HFFc6 (cell line): ENCODE measurements around the gene LRP5. TPM values are rescaled to one million over a fixed set of nuclear protein-coding genes. Genes with fewer than 3 reads are reported as not detected.

Source experiments
- DNase-seq: peaks from one replicate; pipeline ENCODE4 v3.0.0-alpha.2; 2018
- H3K27ac Mint-ChIP-seq: 2 replicates; pipeline ENCODE4 v1.8.0; 2020; ENCODE audit warnings: mild to moderate bottlenecking, mixed read lengths
- H3K27me3 Mint-ChIP-seq: 2 replicates; pipeline ENCODE4 v1.8.0; 2021; ENCODE audit warnings: mild to moderate bottlenecking, moderate library complexity, mixed read lengths; ENCODE audit not compliant: insufficient read depth
- H3K36me3 Mint-ChIP-seq: 2 replicates; pipeline ENCODE4 v1.8.0; 2021; ENCODE audit warnings: low read depth, mixed read lengths
- H3K4me1 Mint-ChIP-seq: 2 replicates; pipeline ENCODE4 v1.8.0; 2020; ENCODE audit warnings: low read depth, mixed read lengths
- H3K4me3 Mint-ChIP-seq: 2 replicates; pipeline ENCODE4 v1.8.0; 2020; ENCODE audit warnings: mild to moderate bottlenecking, moderate library complexity, mixed read lengths
- H3K9me3 Mint-ChIP-seq: 2 replicates; pipeline ENCODE4 v1.8.0; 2020; ENCODE audit warnings: mild to moderate bottlenecking, mixed read lengths
- total RNA-seq, 6 experiments: library from RNA; stranded (reverse); fragmentation: NEBNext Ultra II Directional; extraction: Animal tissue kit (Norgen Biotek cat#: 25700); gene quantifications; 2 replicates in 1 of 6; 3 replicates in 5 of 6; pipeline ENCODE4 v1.2.3, GENCODE V29; 2021
- TF ChIP-seq, protein P1 (sequence below): fragments of 200-600 bp; sonication (generic); IDR thresholded peaks from 2 replicates; pipeline ENCODE4 v1.5.0; 2021; ENCODE audit warnings: antibody characterized with exemption, mild to moderate bottlenecking

LRP5 gene
- total RNA-seq, 6 experiments from 2014 or later: 2.5 to 14.9 (median 3.8) TPM

DNA sequence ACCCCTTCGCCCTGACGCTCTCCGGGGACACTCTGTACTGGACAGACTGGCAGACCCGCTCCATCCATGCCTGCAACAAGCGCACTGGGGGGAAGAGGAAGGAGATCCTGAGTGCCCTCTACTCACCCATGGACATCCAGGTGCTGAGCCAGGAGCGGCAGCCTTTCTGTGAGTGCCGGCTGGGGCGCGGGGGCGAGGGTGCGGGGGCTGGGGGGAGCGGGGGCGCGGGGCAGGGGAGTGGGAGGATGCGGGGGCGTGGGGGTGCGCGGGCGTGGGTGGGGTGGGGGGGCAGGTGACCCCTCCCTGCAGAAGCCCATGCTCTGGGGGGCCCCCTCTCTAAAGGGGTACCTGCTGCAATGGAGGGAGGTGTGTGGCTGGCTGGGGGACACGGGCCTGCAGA, 51.4 kb downstream of the LRP5 start:
- H3K4me1 Mint-ChIP-seq: no peaks in the 10 kb centered on the region
- H3K36me3 Mint-ChIP-seq: no peaks in the 10 kb centered on the region

DNA sequence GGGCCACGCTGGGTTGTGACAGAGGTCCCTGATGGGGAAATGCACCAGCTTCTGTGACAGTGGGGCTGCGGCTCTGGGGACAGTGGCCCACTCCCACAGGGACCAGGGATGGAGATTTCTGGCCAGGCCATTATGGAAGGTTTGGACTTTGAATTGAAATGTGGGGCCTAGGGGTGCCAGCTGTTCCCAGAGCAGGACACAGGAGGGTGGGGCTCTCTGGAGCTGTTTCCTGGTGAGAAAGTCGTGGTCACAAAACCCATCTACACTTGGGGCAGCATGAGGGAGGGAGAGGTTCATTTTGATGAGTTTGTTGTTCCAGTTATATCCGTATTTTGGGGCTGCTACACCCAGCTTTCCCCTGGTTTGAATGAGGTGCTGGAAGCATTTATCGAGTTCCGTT, 52.2 kb downstream of the LRP5 start:
- H3K36me3 Mint-ChIP-seq: no peaks in the 10 kb centered on the region

More for the DNA sequence above, 51.4 kb downstream of the LRP5 start:
- TF ChIP-seq, protein P1, sequence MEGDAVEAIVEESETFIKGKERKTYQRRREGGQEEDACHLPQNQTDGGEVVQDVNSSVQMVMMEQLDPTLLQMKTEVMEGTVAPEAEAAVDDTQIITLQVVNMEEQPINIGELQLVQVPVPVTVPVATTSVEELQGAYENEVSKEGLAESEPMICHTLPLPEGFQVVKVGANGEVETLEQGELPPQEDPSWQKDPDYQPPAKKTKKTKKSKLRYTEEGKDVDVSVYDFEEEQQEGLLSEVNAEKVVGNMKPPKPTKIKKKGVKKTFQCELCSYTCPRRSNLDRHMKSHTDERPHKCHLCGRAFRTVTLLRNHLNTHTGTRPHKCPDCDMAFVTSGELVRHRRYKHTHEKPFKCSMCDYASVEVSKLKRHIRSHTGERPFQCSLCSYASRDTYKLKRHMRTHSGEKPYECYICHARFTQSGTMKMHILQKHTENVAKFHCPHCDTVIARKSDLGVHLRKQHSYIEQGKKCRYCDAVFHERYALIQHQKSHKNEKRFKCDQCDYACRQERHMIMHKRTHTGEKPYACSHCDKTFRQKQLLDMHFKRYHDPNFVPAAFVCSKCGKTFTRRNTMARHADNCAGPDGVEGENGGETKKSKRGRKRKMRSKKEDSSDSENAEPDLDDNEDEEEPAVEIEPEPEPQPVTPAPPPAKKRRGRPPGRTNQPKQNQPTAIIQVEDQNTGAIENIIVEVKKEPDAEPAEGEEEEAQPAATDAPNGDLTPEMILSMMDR: no peak
- Mint-ChIP-seq H3K9me3 (no peaks in the 10 kb centered on the region; the same call in 1 of the 2 replicates), H3K4me3 (no peak overlapping the region), H3K27ac (no peak overlapping the region), H3K27me3 (no peaks in the 10 kb centered on the region; the same call in none of the 2 replicates)
- no peak for DNase-seq

GRCh38 chr11:68365943-68366435, 53.6 kb downstream of the LRP5 start:
- H3K36me3 Mint-ChIP-seq: no peaks in the 10 kb centered on the region
- H3K9me3 Mint-ChIP-seq: no peaks in the 10 kb centered on the region
- no peaks in the 10 kb centered on the region for H3K4me1 Mint-ChIP-seq
- H3K27me3 Mint-ChIP-seq: peaks cover 2% of the 10 kb centered on the region
- TF ChIP-seq, protein P1: no peak
- no peak for DNase-seq
- H3K27ac Mint-ChIP-seq: no peak overlapping the region
- H3K4me3 Mint-ChIP-seq: no peak overlapping the region

More for the DNA sequence above, 52.2 kb downstream of the LRP5 start:
- H3K27me3 Mint-ChIP-seq: peaks cover 2% of the 10 kb centered on the region
- DNase-seq: no peak
- TF ChIP-seq, protein P1: no peak
- H3K27ac Mint-ChIP-seq: no peak overlapping the region
- no peaks in the 10 kb centered on the region for H3K4me1 Mint-ChIP-seq
- H3K9me3 Mint-ChIP-seq: no peaks in the 10 kb centered on the region; the same call in 1 of the 2 replicates
- no peak overlapping the region for H3K4me3 Mint-ChIP-seq

DNA sequence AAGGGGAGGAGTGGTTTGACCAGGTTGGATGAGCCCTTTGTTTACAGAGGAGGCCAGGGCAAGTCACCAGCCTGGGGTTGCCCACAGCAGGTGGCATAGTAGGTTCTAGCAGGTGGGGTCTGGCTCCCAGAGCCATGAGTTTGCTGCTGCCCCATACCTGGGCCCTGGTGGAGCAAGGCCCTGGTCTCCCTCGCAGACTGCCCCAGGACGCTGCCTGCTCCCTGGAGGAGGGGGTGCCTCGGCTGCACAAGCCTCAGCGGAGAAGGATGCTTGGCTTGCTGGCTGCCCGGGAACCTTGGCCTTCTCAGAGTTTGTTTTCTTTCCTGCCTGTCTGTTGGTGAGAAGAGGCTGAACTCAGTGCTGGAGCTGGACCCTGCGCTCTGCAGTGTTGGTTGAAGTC, 54.9 kb downstream of the LRP5 start:
- Mint-ChIP-seq H3K4me1 (no peaks in the 10 kb centered on the region), H3K27me3 (peaks cover 7% of the 10 kb centered on the region), H3K27ac (no peak overlapping the region), H3K9me3 (no peaks in the 10 kb centered on the region), H3K4me3 (no peak overlapping the region), H3K36me3 (peaks cover 5% of the 10 kb centered on the region; the same call in 1 of the 2 replicates)
- DNase-seq: no peak
- TF ChIP-seq, protein P1: no peak

DNA sequence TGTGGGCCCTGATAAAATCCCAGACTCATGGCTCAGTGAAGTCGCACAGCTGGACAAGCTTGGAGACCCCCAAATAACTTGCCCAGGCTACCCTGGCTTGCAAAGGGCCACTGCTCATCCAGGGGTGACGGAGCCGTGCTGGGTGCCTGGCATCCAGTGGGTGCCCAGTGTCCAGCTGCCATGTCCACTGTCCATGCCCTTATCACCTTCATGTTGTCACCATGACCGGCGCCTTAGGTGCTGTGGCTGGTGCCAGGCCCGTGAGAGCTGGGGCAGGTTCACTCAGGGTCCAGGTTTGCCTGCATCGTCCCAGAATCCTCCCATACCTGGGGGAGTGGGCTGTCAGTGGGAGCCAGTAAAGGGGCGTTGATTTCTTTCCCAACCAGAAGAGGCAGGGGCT, 57.4 kb downstream of the LRP5 start:
- H3K9me3 Mint-ChIP-seq: no peaks in the 10 kb centered on the region
- peaks cover 13% of the 10 kb centered on the region for H3K27me3 Mint-ChIP-seq
- DNase-seq: no peak
- no peak overlapping the region for H3K4me3 Mint-ChIP-seq
- H3K4me1 Mint-ChIP-seq: peaks cover 18% of the 10 kb centered on the region
- TF ChIP-seq, protein P1: no peak
- no peak overlapping the region for H3K27ac Mint-ChIP-seq
- H3K36me3 Mint-ChIP-seq: peaks cover 5% of the 10 kb centered on the region; the same call in 1 of the 2 replicates
